ENCODE data around the gene AKR7A3. TPM values are rescaled to one million over a fixed set of nuclear protein-coding genes. Genes with fewer than 3 reads are reported as not detected.
"Not testable (repeated sequence)": the region's sequence is repeated elsewhere in the genome, so short reads cannot be mapped to it uniquely, and the experiment has no call there.

Gene AKR7A3
- total RNA-seq, 2 donors from 2014 or later = 2.6 to 6.7 TPM

- WGBS = 76% methylated on average over 15 of the region's 15 CpGs
- no peak overlapping the region for H3K4me3 ChIP-seq
- TF ChIP-seq POLR2A (IDR thresholded peaks at IDR 0.05) = no peak
- no peak for TF ChIP-seq CTCF (IDR thresholded peaks at IDR 0.05)
- no peak for TF ChIP-seq POLR2AphosphoS5 (IDR thresholded peaks at IDR 0.05)
- intact Hi-C loops (cut with DNase I) = no loop called here
- H3K9me3 ChIP-seq = no peaks in the 10 kb centered on the region
- no peak overlapping the region for H3K27ac ChIP-seq
- DNase-seq (ENCODE audit: low spot score) = no peak
- H3K36me3 ChIP-seq = peaks cover 5 to 22% of the 10 kb centered on the region in 2 donors
- H3K27me3 ChIP-seq (replicated peaks; ENCODE audit: insufficient read depth) = no peaks in the 10 kb centered on the region
- H3K4me1 ChIP-seq (replicated peaks) = no peaks in the 10 kb centered on the region
These were observed 31.2 kb downstream of the AKR7A3 start for GRCh38 chr1:19257178-19257914.

GRCh38 chr1:19256301-19256700 lies 32.3 kb downstream of the AKR7A3 start:
- H3K9me3 ChIP-seq; H3K27me3 ChIP-seq (replicated peaks; ENCODE audit: insufficient read depth); H3K27ac ChIP-seq; H3K4me1 ChIP-seq (replicated peaks); DNase-seq (ENCODE audit: low spot score); intact Hi-C loops (cut with DNase I); H3K4me3 ChIP-seq: not testable (repeated sequence)
- peaks cover 5 to 22% of the 10 kb centered on the region in 2 donors for H3K36me3 ChIP-seq
- WGBS = 91% methylated on average over 5 of the region's 5 CpGs

GRCh38 chr1:19255288-19255687 lies 33.3 kb downstream of the AKR7A3 start:
- intact Hi-C loops (cut with DNase I) = no loop called here
- Histone ChIP-seq H3K27me3 (replicated peaks; ENCODE audit: insufficient read depth) (no peaks in the 10 kb centered on the region), H3K27ac (no peak overlapping the region), H3K9me3 (no peaks in the 10 kb centered on the region), H3K36me3 (peaks cover 5 to 22% of the 10 kb centered on the region in 2 donors), H3K4me1 (replicated peaks) (peaks cover 7% of the 10 kb centered on the region), H3K4me3 (no peak overlapping the region)
- WGBS = 83% methylated on average over 4 of the region's 4 CpGs
- DNase-seq (ENCODE audit: low spot score) = no peak
- TF ChIP-seq CTCF (IDR thresholded peaks at IDR 0.05) (no peak), POLR2A (IDR thresholded peaks at IDR 0.05) (no peak), POLR2AphosphoS5 (IDR thresholded peaks at IDR 0.05) (no peak)

GRCh38 chr1:19254416-19254815 lies 34.2 kb downstream of the AKR7A3 start:
- Histone ChIP-seq H3K36me3 (peaks cover 5 to 22% of the 10 kb centered on the region in 2 donors), H3K27me3 (replicated peaks; ENCODE audit: insufficient read depth) (no peaks in the 10 kb centered on the region), H3K4me3 (no peak overlapping the region), H3K27ac (no peak overlapping the region), H3K9me3 (no peaks in the 10 kb centered on the region), H3K4me1 (replicated peaks) (peaks cover 8% of the 10 kb centered on the region)
- intact Hi-C loops (cut with DNase I) = no loop called here
- DNase-seq (ENCODE audit: low spot score) = no peak
- TF ChIP-seq POLR2A (IDR thresholded peaks at IDR 0.05) = no peak
- TF ChIP-seq CTCF (IDR thresholded peaks at IDR 0.05) = no peak
- no peak for TF ChIP-seq POLR2AphosphoS5 (IDR thresholded peaks at IDR 0.05)

- no peaks in the 10 kb centered on the region for H3K27me3 ChIP-seq (replicated peaks; ENCODE audit: insufficient read depth)
- WGBS = 0% methylated on average over 77 of the region's 81 CpGs
- no peaks in the 10 kb centered on the region for H3K36me3 ChIP-seq
- intact Hi-C loops (cut with DNase I) = no loop called here
- DNase-seq (ENCODE audit: low spot score) = peak; percentile 79
- peaks cover 8% of the 10 kb centered on the region for H3K4me1 ChIP-seq (replicated peaks)
- no peaks in the 10 kb centered on the region for H3K9me3 ChIP-seq
- TF ChIP-seq CTCF (IDR thresholded peaks at IDR 0.05) (peak in 1 of 4 experiments; percentile 18), POLR2AphosphoS5 (IDR thresholded peaks at IDR 0.05) (peak; percentile 95), POLR2A (IDR thresholded peaks at IDR 0.05) (peak; percentile 45)
- H3K27ac ChIP-seq = peak within 1 kb of the TSS; percentile 88 to 95
- H3K4me3 ChIP-seq = peak within 1 kb of the TSS; percentile 77 to 85
These were observed 37.0 kb downstream of the AKR7A3 start, which contains the start of the genes EMC1 and MRTO4 for GRCh38 chr1:19251305-19252196. Gene EMC1 (minus strand): TSS chr1:19251524. CDS start chr1:19251509, 15 bp downstream. Gene MRTO4 (plus strand): TSS chr1:19251805. CDS start chr1:19251836, 31 bp downstream.
